ENCODE results near the gene LCE7A. TPM values are rescaled to one million over a fixed set of nuclear protein-coding genes. Genes with fewer than 3 reads are reported as not detected.

LCE7A gene
- total RNA-seq, 1 donor from 2014 or later = not detected

GRCh38 chr1:152878042-152878441 lies 18.2 kb downstream of the LCE7A start, which contains the start of gene SMCP:
SMCP (plus strand) TSS chr1:152878322; CDS start chr1:152884423, 6,101 bp downstream.
- Histone ChIP-seq H3K27me3 (ENCODE audit: low read depth) (no peaks in the 10 kb centered on the region), H3K27ac (no peak within 1 kb of the TSS), H3K4me1 (no peaks in the 10 kb centered on the region), H3K36me3 (no peaks in the 10 kb centered on the region), H3K4me3 (no peak within 1 kb of the TSS), H3K9me3 (no peaks in the 10 kb centered on the region)
- TF ChIP-seq CTCF (IDR thresholded peaks at IDR 0.05) = peak; percentile 8
- no peak for ATAC-seq
- no peak for DNase-seq
- intact Hi-C loops (cut with DNase I) = no loop called here

- intact Hi-C loops (cut with DNase I) = no loop called here
Measured at GRCh38 chr1:152879559-152880198, 19.9 kb downstream of the LCE7A start.

GRCh38 chr1:152880316-152880715 lies 20.5 kb downstream of the LCE7A start:
- H3K27me3 ChIP-seq (ENCODE audit: low read depth) = no peaks in the 10 kb centered on the region
- H3K9me3 ChIP-seq = no peaks in the 10 kb centered on the region
- intact Hi-C loops (cut with DNase I) = no loop called here
- no peak overlapping the region for H3K4me3 ChIP-seq
- no peaks in the 10 kb centered on the region for H3K4me1 ChIP-seq
- ATAC-seq = no peak
- H3K27ac ChIP-seq = no peak overlapping the region
- no peak for TF ChIP-seq CTCF (IDR thresholded peaks at IDR 0.05)
- H3K36me3 ChIP-seq = no peaks in the 10 kb centered on the region
- no peak for DNase-seq

More at GRCh38 chr1:152879559-152880198, 19.9 kb downstream of the LCE7A start:
- H3K27me3 ChIP-seq (ENCODE audit: low read depth) = no peaks in the 10 kb centered on the region
- DNase-seq = no peak
- no peak overlapping the region for H3K4me3 ChIP-seq
- no peak for TF ChIP-seq CTCF (IDR thresholded peaks at IDR 0.05)
- no peaks in the 10 kb centered on the region for H3K36me3 ChIP-seq
- H3K4me1 ChIP-seq = no peaks in the 10 kb centered on the region
- no peak overlapping the region for H3K27ac ChIP-seq
- no peaks in the 10 kb centered on the region for H3K9me3 ChIP-seq
- no peak for ATAC-seq

DNA sequence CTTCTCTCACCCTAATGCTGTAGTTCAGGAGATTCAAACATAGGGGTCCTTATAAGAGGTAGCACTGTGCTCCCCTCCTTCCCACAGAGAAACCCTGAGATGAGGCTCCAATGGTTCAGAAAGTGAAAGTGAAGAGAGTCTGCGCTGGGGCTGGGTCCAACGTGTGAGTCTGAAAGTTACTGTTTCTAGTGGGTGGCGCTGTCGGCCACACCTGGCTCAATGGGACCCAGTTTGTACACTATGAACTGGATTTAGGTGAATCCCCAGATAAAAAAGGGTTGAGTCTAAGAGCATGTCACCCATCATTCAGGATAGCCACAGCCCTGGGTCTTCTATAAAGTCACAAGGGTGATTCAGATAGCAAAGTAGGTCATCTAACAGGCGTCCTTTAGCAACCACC lies 21.1 kb downstream of the LCE7A start:
- H3K27me3 ChIP-seq (ENCODE audit: low read depth) = no peaks in the 10 kb centered on the region
- intact Hi-C loops (cut with DNase I) = no loop called here
- H3K27ac ChIP-seq = no peak overlapping the region
- H3K9me3 ChIP-seq = no peaks in the 10 kb centered on the region
- DNase-seq = no peak
- no peaks in the 10 kb centered on the region for H3K36me3 ChIP-seq
- H3K4me3 ChIP-seq = no peak overlapping the region
- H3K4me1 ChIP-seq = no peaks in the 10 kb centered on the region
- ATAC-seq = no peak
- no peak for TF ChIP-seq CTCF (IDR thresholded peaks at IDR 0.05)

- no peak for TF ChIP-seq CTCF (IDR thresholded peaks at IDR 0.05)
- no peaks in the 10 kb centered on the region for H3K4me1 ChIP-seq
- H3K27ac ChIP-seq = no peak overlapping the region
- H3K4me3 ChIP-seq = no peak overlapping the region
- H3K36me3 ChIP-seq = no peaks in the 10 kb centered on the region
- intact Hi-C loops (cut with DNase I) = no loop called here
- H3K9me3 ChIP-seq = no peaks in the 10 kb centered on the region
- ATAC-seq (no peak), DNase-seq (no peak)
- no peaks in the 10 kb centered on the region for H3K27me3 ChIP-seq (ENCODE audit: low read depth)
Measured at GRCh38 chr1:152884085-152884484, 24.3 kb downstream of the LCE7A start.
